Mesenchymal stem cell (in vitro differentiated cells and primary cell): ENCODE measurements around the gene OSBPL2.

Source experiments
- DNase-seq: peaks from one replicate; pipeline ENCODE4 v3.0.0-alpha.2; 2013
- H2AFZ ChIP-seq: one replicate; pipeline ENCODE4 v1.6.1; 2013; ENCODE audit warnings: low read depth, mild to moderate bottlenecking, control low read depth, inconsistent platforms, low read length, moderate library complexity
- H2AK5ac ChIP-seq: 2 replicates; pipeline ENCODE4 v1.6.1; 2013; ENCODE audit warnings: low read length, moderate library complexity, mild to moderate bottlenecking, inconsistent platforms; ENCODE audit not compliant: severe bottlenecking
- H2BK120ac ChIP-seq: one replicate; pipeline ENCODE4 v1.6.1; 2013; ENCODE audit warnings: low read depth, mild to moderate bottlenecking, inconsistent platforms, low read length, moderate library complexity
- H2BK12ac ChIP-seq, 2 experiments: one replicate each; pipeline ENCODE4 v1.6.1; 2013; ENCODE audit warnings: inconsistent platforms in 2 of 2, low read length in 2 of 2, mild to moderate bottlenecking in 2 of 2, moderate library complexity in 2 of 2, control low read depth in 1 of 2
- H2BK15ac ChIP-seq: one replicate; pipeline ENCODE4 v1.6.1; 2013; ENCODE audit warnings: mild to moderate bottlenecking, low read depth, inconsistent platforms; ENCODE audit not compliant: poor library complexity, severe bottlenecking
- H2BK5ac ChIP-seq: 2 replicates; pipeline ENCODE4 v1.6.1; 2013; ENCODE audit warnings: low read depth, mild to moderate bottlenecking, low read length, control low read depth, inconsistent platforms; ENCODE audit not compliant: poor library complexity, severe bottlenecking
- H3K14ac ChIP-seq, 2 experiments: one replicate each; pipeline ENCODE4 v1.6.1; 2013; ENCODE audit warnings: inconsistent platforms in 2 of 2, low read length in 2 of 2, control low read depth in 1 of 2, mild to moderate bottlenecking in 1 of 2, moderate library complexity in 1 of 2
- H3K18ac ChIP-seq, 2 experiments: one replicate each; pipeline ENCODE4 v1.6.1; 2013; ENCODE audit warnings: inconsistent platforms in 2 of 2, low read length in 2 of 2, control low read depth in 1 of 2, low read depth in 1 of 2, mild to moderate bottlenecking in 1 of 2
- H3K23ac ChIP-seq, 2 experiments: one replicate each; pipeline ENCODE4 v1.6.1; 2013; ENCODE audit warnings: inconsistent platforms in 2 of 2, low read length in 2 of 2, mild to moderate bottlenecking in 2 of 2, moderate library complexity in 2 of 2, control low read depth in 1 of 2
- H3K27ac ChIP-seq: 2 replicates; pipeline ENCODE4 v1.5.1; 2013; ENCODE audit warnings: mild to moderate bottlenecking, moderate library complexity, low read length, control low read depth, inconsistent platforms; ENCODE audit not compliant: poor library complexity, severe bottlenecking
- H3K27me3 ChIP-seq, 2 experiments: 2 replicates each; pipeline versions ENCODE4 v1.6.1 to v1.7.0; 2013; ENCODE audit warnings: low read length in 2 of 2, mild to moderate bottlenecking in 2 of 2, moderate library complexity in 2 of 2, control low read depth in 1 of 2, inconsistent platforms in 1 of 2; ENCODE audit not compliant: control insufficient read depth in 1 of 2, insufficient read depth in 1 of 2
- H3K36me3 ChIP-seq, 2 experiments: 2 replicates each; pipeline versions ENCODE4 v1.6.1 to v1.7.0; 2013; ENCODE audit warnings: low read length in 2 of 2, control low read depth in 1 of 2, inconsistent platforms in 1 of 2, low read depth in 1 of 2, mild to moderate bottlenecking in 1 of 2; ENCODE audit not compliant: insufficient read depth in 2 of 2, control insufficient read depth in 1 of 2
- H3K4ac ChIP-seq, 2 experiments: one replicate each; pipeline ENCODE4 v1.6.1; 2013; ENCODE audit warnings: inconsistent platforms in 2 of 2, low read length in 2 of 2, mild to moderate bottlenecking in 2 of 2, moderate library complexity in 2 of 2, control low read depth in 1 of 2, low read depth in 1 of 2
- H3K4me1 ChIP-seq: 2 replicates; pipeline ENCODE4 v1.6.1; 2013; ENCODE audit warnings: low read depth, low read length, control low read depth; ENCODE audit not compliant: control insufficient read depth, insufficient read depth
- H3K4me2 ChIP-seq: 2 replicates; pipeline ENCODE4 v1.6.1; 2013; ENCODE audit warnings: low read length, mild to moderate bottlenecking, inconsistent platforms; ENCODE audit not compliant: poor library complexity, severe bottlenecking
- H3K4me3 ChIP-seq, 2 experiments: 2 replicates each; pipeline versions ENCODE4 v1.5.1 to v1.7.0; 2013; ENCODE audit warnings: low read length in 2 of 2, mild to moderate bottlenecking in 2 of 2, control low read depth in 1 of 2, low read depth in 1 of 2; ENCODE audit not compliant: insufficient read depth in 1 of 2
- H3K79me1 ChIP-seq: replicated peaks from 2 replicates; pipeline ENCODE4 v1.6.1; 2013; ENCODE audit warnings: mild to moderate bottlenecking, control low read depth, low read length, inconsistent platforms; ENCODE audit not compliant: poor library complexity, severe bottlenecking
- H3K9ac ChIP-seq: 2 replicates; pipeline ENCODE4 v1.7.0; 2013; ENCODE audit warnings: mild to moderate bottlenecking, low read length, moderate library complexity
- H3K9me3 ChIP-seq: 2 replicates; pipeline ENCODE4 v1.7.0; 2013; ENCODE audit warnings: mild to moderate bottlenecking, low read length; ENCODE audit not compliant: control insufficient read depth
- H4K8ac ChIP-seq: one replicate; pipeline ENCODE4 v1.6.1; 2013; ENCODE audit warnings: inconsistent platforms, mild to moderate bottlenecking, low read length, moderate library complexity
- H4K91ac ChIP-seq: one replicate; pipeline ENCODE4 v1.6.1; 2013; ENCODE audit warnings: mild to moderate bottlenecking, low read length, inconsistent platforms
- WGBS: methylation state at CpG from one replicate; pipeline ENCODE4 v1.1.7; 2013; ENCODE audit warnings: mixed read lengths; 5-methylcytosine and 5-hydroxymethylcytosine counted together

The OSBPL2 gene

DNA sequence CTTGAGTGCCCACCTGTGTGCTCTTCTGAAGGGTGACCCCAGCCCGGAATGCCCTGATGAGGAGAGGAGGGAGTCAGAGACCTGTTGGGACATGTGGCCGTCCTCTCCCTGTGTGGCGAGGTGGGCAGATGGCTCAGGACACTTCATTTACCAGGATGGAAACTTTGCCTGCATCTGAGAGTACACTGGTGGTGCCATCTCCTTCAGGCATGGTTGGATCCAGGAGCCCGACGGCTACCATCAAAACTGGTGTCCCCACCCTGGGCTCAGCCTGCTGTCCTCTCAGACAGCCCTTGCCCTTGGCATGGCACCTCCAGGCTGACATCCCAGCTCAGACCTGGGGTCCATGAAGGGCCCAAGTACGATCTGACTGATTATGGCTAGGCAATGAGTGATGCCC, 7.0 kb upstream of the OSBPL2 start:
- Histone ChIP-seq H2BK15ac (no peak overlapping the region), H3K9ac (no peak overlapping the region), H3K36me3 (no peaks in the 10 kb centered on the region), H3K79me1 (no peaks in the 10 kb centered on the region), H3K27ac (no peak overlapping the region), H3K4me1 (peaks cover 3% of the 10 kb centered on the region), H2BK5ac (no peak overlapping the region), H3K4ac (no peak overlapping the region), H3K23ac (no peak overlapping the region), H2BK12ac (no peak overlapping the region), H3K4me2 (no peak overlapping the region), H3K18ac (no peak overlapping the region), H2BK120ac (no peak overlapping the region), H4K91ac (no peak overlapping the region), H2AK5ac (no peak overlapping the region), H3K9me3 (peaks cover 7% of the 10 kb centered on the region), H3K27me3 (peaks cover 25 to 89% of the 10 kb centered on the region in 2 experiments), H3K4me3 (no peak overlapping the region), H4K8ac (no peak overlapping the region), H2AFZ (no peak overlapping the region), H3K14ac (no peak overlapping the region)
- 85% methylated on average over 6 of the region's 6 CpGs for WGBS
- DNase-seq: no peak

DNA sequence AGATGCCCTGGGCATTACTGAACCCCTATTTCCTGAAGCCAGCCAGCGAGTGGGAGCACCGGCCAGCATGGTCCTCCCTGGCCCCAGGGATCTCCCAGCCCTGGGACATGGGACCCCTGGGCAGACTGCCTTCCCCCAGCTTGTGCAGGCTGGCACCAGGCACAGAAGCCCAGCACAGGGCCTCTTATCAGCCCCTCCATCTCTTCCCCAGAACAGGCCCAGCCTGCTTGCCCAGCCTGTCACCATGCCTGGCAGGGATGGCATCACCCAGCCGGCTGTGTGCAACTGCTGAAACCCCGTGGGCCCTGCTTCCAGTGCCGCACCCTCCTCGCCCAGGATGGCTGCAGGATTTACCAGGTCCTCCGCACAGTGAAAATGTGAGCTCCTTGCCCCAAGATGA, 6.1 kb upstream of the OSBPL2 start:
- no peaks in the 10 kb centered on the region for H3K36me3 ChIP-seq
- DNase-seq: no peak
- H2BK15ac ChIP-seq: no peak overlapping the region
- H2BK5ac ChIP-seq: no peak overlapping the region
- no peak overlapping the region for H2AK5ac ChIP-seq
- H2AFZ ChIP-seq: no peak overlapping the region
- WGBS: 89% methylated on average over 7 of the region's 7 CpGs
- no peak overlapping the region for H3K9ac ChIP-seq
- no peaks in the 10 kb centered on the region for H3K79me1 ChIP-seq
- H2BK120ac ChIP-seq: no peak overlapping the region
- no peak overlapping the region for H4K8ac ChIP-seq
- H3K4ac ChIP-seq: no peak overlapping the region
- H4K91ac ChIP-seq: no peak overlapping the region
- no peak overlapping the region for H2BK12ac ChIP-seq
- peaks cover 19 to 82% of the 10 kb centered on the region in 2 experiments for H3K27me3 ChIP-seq
- peaks cover 7% of the 10 kb centered on the region for H3K9me3 ChIP-seq
- H3K14ac ChIP-seq: no peak overlapping the region
- H3K27ac ChIP-seq: no peak overlapping the region
- H3K4me3 ChIP-seq: no peak overlapping the region
- H3K4me1 ChIP-seq: peaks cover 3% of the 10 kb centered on the region
- H3K4me2 ChIP-seq: no peak overlapping the region
- no peak overlapping the region for H3K23ac ChIP-seq
- H3K18ac ChIP-seq: no peak overlapping the region

DNA sequence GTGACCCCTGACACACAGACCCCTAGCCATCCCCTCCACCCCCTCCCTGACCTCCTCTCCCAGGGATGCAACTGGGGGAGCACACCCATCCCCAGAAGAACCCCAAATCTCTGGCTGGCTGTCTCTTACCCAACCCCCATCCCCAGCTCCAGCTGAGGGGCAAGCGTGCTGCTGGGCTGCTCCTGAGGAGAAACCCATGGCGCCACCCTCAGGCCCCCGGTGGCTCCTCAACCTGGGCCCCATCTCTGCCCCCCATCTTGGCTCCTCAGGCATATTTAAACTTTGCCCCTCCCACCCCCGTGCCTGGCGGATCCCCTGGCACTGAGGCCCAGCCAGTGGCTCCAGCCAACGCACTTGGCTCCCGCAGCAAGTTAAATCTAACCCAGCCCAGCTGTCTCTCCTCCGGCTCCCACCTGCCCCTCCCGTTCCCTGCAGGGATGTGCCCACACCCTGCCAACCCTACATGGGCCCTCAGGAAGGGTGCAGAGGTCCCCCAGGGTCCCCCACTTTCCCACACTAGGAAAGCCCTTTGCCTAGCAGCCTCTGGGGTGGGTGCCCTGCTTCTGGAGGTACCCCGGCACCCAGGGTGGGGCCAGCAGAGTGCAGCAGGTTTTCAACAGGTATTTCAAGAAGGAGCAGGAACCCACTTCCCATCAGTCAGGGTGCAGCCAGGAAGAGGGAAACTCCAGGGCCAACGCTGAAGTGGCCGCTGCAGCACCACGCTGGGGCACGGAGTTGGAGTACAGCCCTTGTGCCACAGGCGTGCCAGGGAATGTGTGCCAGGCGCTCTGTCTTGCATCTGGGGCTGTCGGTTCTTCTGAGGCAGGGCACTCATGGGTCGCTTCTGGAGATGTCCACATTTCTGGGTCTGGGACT, 5.3 kb upstream of the OSBPL2 start:
- Histone ChIP-seq H3K4me1 (peaks cover 6% of the 10 kb centered on the region), H3K4me3 (no peak overlapping the region), H2BK5ac (no peak overlapping the region), H3K4ac (no peak overlapping the region), H2AFZ (no peak overlapping the region), H3K9me3 (peaks cover 7% of the 10 kb centered on the region), H3K27me3 (peaks cover 18 to 74% of the 10 kb centered on the region in 2 experiments), H3K27ac (no peak overlapping the region), H3K18ac (no peak overlapping the region), H2BK15ac (no peak overlapping the region), H2AK5ac (no peak overlapping the region), H3K79me1 (no peaks in the 10 kb centered on the region), H2BK12ac (no peak overlapping the region), H3K36me3 (no peaks in the 10 kb centered on the region), H3K23ac (no peak overlapping the region), H3K4me2 (no peak overlapping the region), H3K9ac (no peak overlapping the region), H4K91ac (no peak overlapping the region), H3K14ac (no peak overlapping the region), H4K8ac (no peak overlapping the region), H2BK120ac (no peak overlapping the region)
- no peak for DNase-seq
- WGBS: 85% methylated on average over 18 of the region's 18 CpGs

DNA sequence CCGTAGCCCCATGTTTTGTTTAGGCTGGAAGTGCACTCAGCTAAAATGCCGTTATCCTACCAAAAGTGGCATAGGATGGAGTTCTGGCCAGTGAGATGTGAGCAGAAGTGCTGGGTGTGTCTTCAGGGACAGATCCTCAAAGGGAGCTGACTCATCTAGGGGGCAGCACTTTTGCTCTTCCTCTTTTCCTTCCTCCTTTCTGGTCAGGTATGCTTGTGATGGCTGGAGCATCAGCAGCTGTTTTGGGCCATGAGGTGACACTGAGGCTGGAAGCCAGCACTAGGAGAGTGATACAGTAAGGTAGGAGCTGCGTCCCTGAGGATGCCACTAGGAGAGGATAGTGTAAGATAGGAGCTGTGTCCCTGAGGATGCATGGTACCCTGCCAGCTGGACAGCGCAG, 4.6 kb upstream of the OSBPL2 start:
- H3K9me3 ChIP-seq: peaks cover 7% of the 10 kb centered on the region
- 83% methylated on average over 4 of the region's 4 CpGs for WGBS
- no peak overlapping the region for H3K4me2 ChIP-seq
- H2BK12ac ChIP-seq: no peak overlapping the region
- H3K4ac ChIP-seq: no peak overlapping the region
- no peak overlapping the region for H3K23ac ChIP-seq
- H2BK120ac ChIP-seq: no peak overlapping the region
- H3K4me1 ChIP-seq: peaks cover 3% of the 10 kb centered on the region
- no peak overlapping the region for H3K14ac ChIP-seq
- H3K36me3 ChIP-seq: no peaks in the 10 kb centered on the region
- no peak overlapping the region for H3K27ac ChIP-seq
- no peak overlapping the region for H3K4me3 ChIP-seq
- no peak for DNase-seq
- no peak overlapping the region for H2BK15ac ChIP-seq
- no peak overlapping the region for H4K91ac ChIP-seq
- H2BK5ac ChIP-seq: no peak overlapping the region
- H2AFZ ChIP-seq: no peak overlapping the region
- no peaks in the 10 kb centered on the region for H3K79me1 ChIP-seq
- no peak overlapping the region for H4K8ac ChIP-seq
- H3K9ac ChIP-seq: no peak overlapping the region
- H3K27me3 ChIP-seq: peaks cover 14 to 67% of the 10 kb centered on the region in 2 experiments
- no peak overlapping the region for H2AK5ac ChIP-seq
- no peak overlapping the region for H3K18ac ChIP-seq
